Uterus (tissue), 2 donors: Measurements from ENCODE around the gene SAMM50.

Experiments
- CTCF ChIP-seq, 4 experiments: fragments of 200-600 bp in 2 of 4; fragments of 450-650 bp in 2 of 4; sonication (generic) in 2 of 4; IDR thresholded peaks; one replicate each; pipeline ENCODE4 v1.5.1; 2016 to 2019; ENCODE audit warnings: antibody characterized with exemption in 4 of 4, mild to moderate bottlenecking in 2 of 4, moderate library complexity in 1 of 4
- POLR2A ChIP-seq, 2 donors: fragments of 450-650 bp; IDR thresholded peaks; one replicate each; pipeline ENCODE4 v1.6.1; 2016; ENCODE audit warnings: antibody characterized with exemption in 2 of 2, mild to moderate bottlenecking in 1 of 2, moderate library complexity in 1 of 2

- TF ChIP-seq CTCF (IDR thresholded peaks at IDR 0.05) (no peak), POLR2A (IDR thresholded peaks at IDR 0.05) (no peak)
Observed at GRCh38 chr22:43910178-43910695, 45.0 kb upstream of the SAMM50 start.
